HCT116 (cell line): ENCODE data around the gene SYCP3. TPM values are rescaled to one million over a fixed set of nuclear protein-coding genes. Genes with fewer than 3 reads are reported as not detected.

Experiments
- ATAC-seq: fragments of 200-7000 bp; cut with Tn5 transposase; 2 replicates; pipeline ENCODE4 v1.9.1; 2020; ENCODE audit warnings: mild to moderate bottlenecking, moderate library complexity
- BruUV-seq: library from RNA; stranded (reverse); fragments of 400-500 nt; replicated peaks from 2 replicates; lab custom pipeline; 2021; lab: Mats Ljungman, UMichigan
- CTCF ChIA-PET: fragments of 300-600 bp; sonication (Branson Sonifier 250); formaldehyde crosslinking; loops from one replicate; lab custom pipeline; 2021; ENCODE audit warnings: antibody characterized with exemption; lab: Charles Lee
- POLR2A ChIA-PET: fragments of 300-600, 350-600 bp; sonication (Branson Sonifier 250); formaldehyde crosslinking; loops from one replicate; lab custom pipeline; 2021; ENCODE audit warnings: antibody characterized with exemption; lab: Charles Lee
- RAD21 ChIA-PET, 2 experiments: fragments of 300-600 bp; sonication (Branson Sonifier 250); formaldehyde crosslinking; loops; one replicate each; lab custom pipeline; 2023; ENCODE audit warnings: low total read pairs in 2 of 2; ENCODE audit not compliant: uncharacterized antibody in 2 of 2, unreplicated experiment in 2 of 2, low non-redundant PET in 1 of 2; lab: Charles Lee
- DNase-seq: peaks from one replicate; pipeline ENCODE4 v3.0.0-alpha.2; 2010; ENCODE audit warnings: low read depth, low spot score
- H2AFZ ChIP-seq: fragments of 200-600 bp; shearing (Covaris generic), sonication (generic); 2 replicates; pipeline ENCODE4 v1.6.1; 2017; ENCODE audit warnings: low read depth, mixed run types, mixed read lengths, antibody characterized with exemption, low read length; ENCODE audit not compliant: poor library complexity, severe bottlenecking
- H3K27ac ChIP-seq: 2 replicates; pipeline ENCODE4 v1.5.1; 2012; ENCODE audit warnings: low read depth, low read length
- H3K27me3 ChIP-seq: fragments of 200-600 bp; sonication (generic); 2 replicates; pipeline ENCODE4 v1.6.1; 2016; ENCODE audit warnings: mixed run types, low read length, mixed read lengths; ENCODE audit not compliant: insufficient read depth
- H3K36me3 ChIP-seq, 2 experiments: fragments of 200-500 bp in 1 of 2; fragments of 200-600 bp in 1 of 2; sonication (Bioruptor generic) in 1 of 2; sonication (generic) in 1 of 2; 2 replicates each; pipeline versions ENCODE4 v1.5.1 to v1.6.1; 2014 to 2016; ENCODE audit warnings: low read length in 2 of 2, inconsistent platforms in 1 of 2, mixed read lengths in 1 of 2, mixed run types in 1 of 2; ENCODE audit not compliant: insufficient read depth in 2 of 2, control insufficient read depth in 1 of 2
- H3K4me1 ChIP-seq, 2 experiments: fragments of 200-600 bp in 1 of 2; sonication (generic) in 1 of 2; 2 replicates each; pipeline versions ENCODE4 v1.5.1 to v1.6.1; 2012 to 2017; ENCODE audit warnings: low read length in 2 of 2, inconsistent platforms in 1 of 2, mild to moderate bottlenecking in 1 of 2, mixed read lengths in 1 of 2, mixed run types in 1 of 2, moderate library complexity in 1 of 2; ENCODE audit not compliant: insufficient read depth in 2 of 2, control insufficient read depth in 1 of 2
- H3K4me2 ChIP-seq: fragments of 200-600 bp; sonication (generic); 2 replicates; pipeline ENCODE4 v1.6.1; 2017; ENCODE audit warnings: mixed run types, low read length, mixed read lengths
- H3K4me3 ChIP-seq, 2 experiments: fragments of 200-600 bp in 1 of 2; sonication (generic) in 1 of 2; replicated peaks in 1 of 2; 2 replicates each; pipeline ENCODE4 v1.5.1; 2011 to 2016; ENCODE audit warnings: low read length in 2 of 2, control low read depth in 1 of 2, low read depth in 1 of 2, mild to moderate bottlenecking in 1 of 2, mixed read lengths in 1 of 2, mixed run types in 1 of 2
- H3K79me2 ChIP-seq: fragments of 200-600 bp; sonication (generic); 2 replicates; pipeline ENCODE4 v1.6.1; 2017; ENCODE audit warnings: mild to moderate bottlenecking, mixed run types, low read length, moderate library complexity, mixed read lengths; ENCODE audit not compliant: insufficient read depth
- H3K9ac ChIP-seq: fragments of 200-600 bp; sonication (generic); 2 replicates; pipeline ENCODE4 v1.6.1; 2016; ENCODE audit warnings: low read length, mixed read lengths
- H3K9me2 ChIP-seq: fragments of 200-600 bp; sonication (generic), shearing (Covaris generic); 2 replicates; pipeline ENCODE4 v1.6.1; 2017; ENCODE audit warnings: mixed run types, mild to moderate bottlenecking, moderate library complexity; ENCODE audit not compliant: insufficient read depth
- H3K9me3 ChIP-seq, 2 experiments: fragments of 200-500 bp in 1 of 2; fragments of 200-600 bp in 1 of 2; sonication (Bioruptor generic) in 1 of 2; sonication (generic) in 1 of 2; 2 replicates each; pipeline ENCODE4 v1.6.1; 2014 to 2017; ENCODE audit warnings: low read length in 2 of 2, mixed read lengths in 2 of 2, inconsistent platforms in 1 of 2, low read depth in 1 of 2, mild to moderate bottlenecking in 1 of 2, mixed run types in 1 of 2, moderate library complexity in 1 of 2; ENCODE audit not compliant: control insufficient read depth in 1 of 2, insufficient read depth in 1 of 2
- H4K20me1 ChIP-seq: fragments of 200-600 bp; sonication (generic), shearing (Covaris generic); 2 replicates; pipeline ENCODE4 v1.6.1; 2017; ENCODE audit warnings: mixed run types, mild to moderate bottlenecking, moderate library complexity; ENCODE audit not compliant: insufficient read depth
- CBX3 ChIP-seq: IDR thresholded peaks from 2 replicates; pipeline ENCODE4 v1.6.1; 2012; ENCODE audit warnings: low read depth
- ELF1 ChIP-seq: IDR thresholded peaks from 2 replicates; pipeline ENCODE4 v1.6.1; 2012; ENCODE audit warnings: low read depth, borderline replicate concordance
- EZH2 ChIP-seq: fragments of 200-600 bp; sonication (generic); IDR thresholded peaks from 2 replicates; pipeline ENCODE4 v1.6.1; 2017; ENCODE audit warnings: antibody characterized with exemption, mixed run types
- FOSL1 ChIP-seq: IDR thresholded peaks from 2 replicates; pipeline ENCODE4 v1.6.1; 2012; ENCODE audit warnings: low read depth
- MAX ChIP-seq: IDR thresholded peaks from 2 replicates; pipeline ENCODE4 v1.6.1; 2012
- REST ChIP-seq: IDR thresholded peaks from 2 replicates; pipeline ENCODE4 v1.6.1; 2012; ENCODE audit warnings: low read depth
- SRF ChIP-seq: IDR thresholded peaks from 2 replicates; pipeline ENCODE4 v1.6.1; 2012; ENCODE audit warnings: low read depth
- TCF7L2 ChIP-seq: IDR thresholded peaks from 2 replicates; pipeline ENCODE4 v1.7.0; 2011; ENCODE audit warnings: borderline replicate concordance, inconsistent platforms; ENCODE audit not compliant: insufficient read depth, insufficient read length; ENCODE audit errors: extremely low read depth
- YY1 ChIP-seq: IDR thresholded peaks from 2 replicates; pipeline ENCODE4 v1.6.1; 2011; ENCODE audit warnings: low read length, low read depth, moderate library complexity, mild to moderate bottlenecking; ENCODE audit not compliant: insufficient replicate concordance; ENCODE audit errors: extremely low read depth
- ZBTB33 ChIP-seq: IDR thresholded peaks from 2 replicates; pipeline ENCODE4 v1.6.1; 2011; ENCODE audit warnings: mild to moderate bottlenecking, low read length, moderate library complexity; ENCODE audit not compliant: insufficient replicate concordance; ENCODE audit errors: extremely low read depth
- ZFX ChIP-seq: fragments of 450-650 bp; IDR thresholded peaks from 2 replicates; pipeline ENCODE4 v1.6.1; 2017
- ZNF274 ChIP-seq: fragments of 200-500 bp; sonication (Bioruptor generic); IDR thresholded peaks from 2 replicates; pipeline ENCODE4 v1.6.1; 2014; ENCODE audit warnings: mild to moderate bottlenecking, low read depth, low read length, inconsistent platforms
- intact Hi-C: fragments of 100-400 bp; cut with micrococcal nuclease; formaldehyde crosslinking; loops from 2 replicates; pipeline ENCODE4 v1.10.0; 2022
- total RNA-seq: library from RNA; stranded (reverse); gene quantifications from one replicate; pipeline ENCODE4 v1.2.1, GENCODE V29; 2021; ENCODE audit not compliant: unreplicated experiment

SYCP3 gene
- total RNA-seq, 1 experiment from 2014 or later: not detected

- Histone ChIP-seq H3K27ac (no peak overlapping the region), H3K36me3 (peaks cover 0 to 2% of the 10 kb centered on the region in 2 experiments; a peak in 1 of 4 replicates), H3K79me2 (no peaks in the 10 kb centered on the region), H3K9me3 (no peaks in the 10 kb centered on the region), H3K9ac (no peak overlapping the region), H3K4me1 (no peaks in the 10 kb centered on the region), H3K4me3 (no peak overlapping the region), H3K4me2 (no peak overlapping the region), H2AFZ (no peak overlapping the region), H3K9me2 (no peaks in the 10 kb centered on the region), H3K27me3 (no peaks in the 10 kb centered on the region), H4K20me1 (peaks cover 3% of the 10 kb centered on the region; the same call in 1 of the 2 replicates)
- DNase-seq: no peak
- RAD21 ChIA-PET: interaction anchor here in 1 of 2 experiments (0.6 kb wide), 1 partner anchor 125 kb away, joined by 3 read pairs; no protein-coding TSS in a partner anchor
- POLR2A ChIA-PET: no interaction called here
- TF ChIP-seq ZBTB33 (no peak), FOSL1 (no peak), ZNF274 (no peak), TCF7L2 (no peak), YY1 (no peak), SRF (no peak), MAX (no peak), ELF1 (no peak), REST (no peak), ZFX (no peak), EZH2 (no peak), CBX3 (no peak)
- BruUV-seq: no TSS peak
- intact Hi-C loops: loop anchor here (5.0 to 10.0 kb wide), 4 partner anchors 278 to 1107 kb away; partner anchors contain the start of gene IGF1
- no peak for ATAC-seq
- CTCF ChIA-PET: no interaction called here
Measured at GRCh38 chr12:101769865-101770264, 30.6 kb upstream of the SYCP3 start.
